Ovary (tissue), 3 donors: ENCODE data around the gene LY6G6D.

ENCODE experiments used
- EP300 ChIP-seq: sonication (generic); formaldehyde crosslinking; IDR thresholded peaks from one replicate; pipeline ENCODE4 v1.6.1; 2017; ENCODE audit warnings: antibody characterized with exemption
- POLR2A ChIP-seq: fragments of 450-650 bp; IDR thresholded peaks from one replicate; pipeline ENCODE4 v1.6.1; 2017; ENCODE audit warnings: antibody characterized with exemption, mild to moderate bottlenecking, moderate library complexity
- TF ChIP-seq, protein P1 (sequence below), 3 donors: fragments of 450-650 bp in 2 of 3; fragments of 200-600 bp in 1 of 3; IDR thresholded peaks; one replicate each; pipeline versions ENCODE4 v1.5.1 to v1.8.0; 2016 to 2022; ENCODE audit warnings: antibody characterized with exemption in 3 of 3, mild to moderate bottlenecking in 1 of 3
- donor health status: DM: no; HTN: no; CAD: no.

DNA sequence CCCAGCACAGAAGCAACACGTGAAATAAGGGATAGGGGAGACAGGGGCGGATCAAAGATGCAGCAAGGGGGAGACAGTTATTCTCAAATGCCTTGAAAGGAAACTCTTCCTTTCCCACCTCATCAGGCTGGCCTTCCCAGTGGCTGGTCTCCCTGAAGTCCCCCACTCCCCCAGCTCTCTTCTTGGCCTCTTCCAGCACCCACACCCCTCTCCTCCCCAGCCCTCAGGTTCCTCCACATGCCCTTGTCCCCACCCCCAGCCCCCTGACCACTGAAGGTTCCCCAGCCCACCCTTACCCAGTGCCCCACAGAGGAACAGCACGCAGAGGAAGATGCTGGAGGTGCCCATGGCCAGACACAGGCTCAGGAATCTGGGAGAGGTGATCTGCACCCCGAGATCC, 1.7 kb upstream of the LY6G6D start:
- TF ChIP-seq, protein P1, sequence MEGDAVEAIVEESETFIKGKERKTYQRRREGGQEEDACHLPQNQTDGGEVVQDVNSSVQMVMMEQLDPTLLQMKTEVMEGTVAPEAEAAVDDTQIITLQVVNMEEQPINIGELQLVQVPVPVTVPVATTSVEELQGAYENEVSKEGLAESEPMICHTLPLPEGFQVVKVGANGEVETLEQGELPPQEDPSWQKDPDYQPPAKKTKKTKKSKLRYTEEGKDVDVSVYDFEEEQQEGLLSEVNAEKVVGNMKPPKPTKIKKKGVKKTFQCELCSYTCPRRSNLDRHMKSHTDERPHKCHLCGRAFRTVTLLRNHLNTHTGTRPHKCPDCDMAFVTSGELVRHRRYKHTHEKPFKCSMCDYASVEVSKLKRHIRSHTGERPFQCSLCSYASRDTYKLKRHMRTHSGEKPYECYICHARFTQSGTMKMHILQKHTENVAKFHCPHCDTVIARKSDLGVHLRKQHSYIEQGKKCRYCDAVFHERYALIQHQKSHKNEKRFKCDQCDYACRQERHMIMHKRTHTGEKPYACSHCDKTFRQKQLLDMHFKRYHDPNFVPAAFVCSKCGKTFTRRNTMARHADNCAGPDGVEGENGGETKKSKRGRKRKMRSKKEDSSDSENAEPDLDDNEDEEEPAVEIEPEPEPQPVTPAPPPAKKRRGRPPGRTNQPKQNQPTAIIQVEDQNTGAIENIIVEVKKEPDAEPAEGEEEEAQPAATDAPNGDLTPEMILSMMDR (IDR thresholded peaks at IDR 0.05): no peak
- TF ChIP-seq POLR2A (no peak), EP300 (no peak)
